RPMI7951 (cell line): ENCODE data around the gene GNLY. TPM values are rescaled to one million over a fixed set of nuclear protein-coding genes. Genes with fewer than 3 reads are reported as not detected.

ENCODE experiments used
- DNase-seq: peaks from one replicate; pipeline ENCODE4 v3.0.0-alpha.2; 2012; ENCODE audit warnings: low read depth
- total RNA-seq: library from RNA; depleted of rRNA; stranded (reverse); fragments of >200 nt; shearing (Covaris generic); gene quantifications from 2 replicates; pipeline ENCODE4 v1.2.3, GENCODE V29; 2014; rRNA removed

Gene GNLY
- total RNA-seq, 1 experiment from 2014 or later: not detected

- no peak for DNase-seq
Measured at GRCh38 chr2:85744055-85744454, 49.9 kb downstream of the GNLY start.

- no peak for DNase-seq
Measured at GRCh38 chr2:85744741-85745601, 50.8 kb downstream of the GNLY start.

GRCh38 chr2:85745619-85746018 is 51.5 kb downstream of the GNLY start:
- no peak for DNase-seq

DNA sequence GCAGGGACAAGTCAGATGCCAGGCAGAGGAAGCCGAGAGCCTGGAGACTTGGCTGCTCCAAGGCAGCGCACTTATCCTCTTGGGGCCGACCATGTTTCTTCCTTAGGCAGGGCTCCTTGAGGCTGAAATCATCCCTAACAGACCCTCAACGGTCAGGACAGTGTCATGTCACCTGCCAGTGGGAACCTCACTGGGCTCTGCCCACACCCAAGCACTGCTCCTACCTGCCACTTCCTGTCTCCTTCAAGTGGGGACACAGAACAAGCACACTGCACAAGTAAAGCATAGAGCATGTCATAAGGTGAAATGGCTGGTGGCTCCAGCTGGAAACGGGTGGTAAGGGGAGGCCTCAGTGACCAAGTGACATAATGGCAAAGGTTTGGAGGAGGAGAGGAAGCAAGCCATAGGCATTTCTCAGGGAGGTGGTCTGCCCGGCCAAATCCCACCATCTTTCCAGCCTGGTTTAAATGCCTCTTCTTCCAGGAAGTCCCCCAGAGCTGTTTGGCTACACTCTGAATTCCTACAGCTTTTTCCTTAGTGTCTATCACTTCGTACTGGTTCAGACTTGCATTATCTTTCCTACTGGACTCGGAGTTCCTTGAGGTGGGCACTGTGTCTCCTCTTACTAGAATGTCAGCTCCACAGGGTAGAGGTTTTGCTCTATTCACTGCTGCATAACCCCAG is 52.3 kb downstream of the GNLY start:
- DNase-seq: no peak

DNA sequence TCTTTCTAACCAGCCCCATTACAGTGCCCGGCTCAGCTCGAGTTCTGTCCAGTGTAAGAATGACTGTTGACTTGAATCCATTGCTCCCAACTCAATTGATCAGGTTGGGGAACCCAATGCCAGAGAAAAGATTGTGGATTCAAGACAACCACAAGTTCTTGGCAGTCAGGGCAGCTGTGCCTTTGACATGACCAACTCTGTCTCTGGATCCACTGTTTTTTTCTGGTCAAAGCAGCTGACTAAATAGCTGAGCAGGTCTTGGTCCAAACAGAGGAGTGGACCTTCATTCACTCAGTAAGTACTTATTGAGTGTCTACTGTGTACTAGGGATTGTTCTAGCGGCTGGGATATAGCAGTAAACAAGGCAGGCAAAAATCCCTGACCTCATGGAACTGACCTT is 53.3 kb downstream of the GNLY start:
- DNase-seq: no peak

- DNase-seq: no peak
Measured at GRCh38 chr2:85748039-85748734, 54.0 kb downstream of the GNLY start.

Other genes with a start within 250 kb of the GNLY start
- gene MAT2A, start 155.2 kb upstream of the GNLY start, total RNA-seq: 52.0 and 61.4 TPM in 2 replicates
- gene GGCX, start 132.9 kb upstream of the GNLY start, total RNA-seq: 52.4 and 59.3 TPM in 2 replicates
- gene VAMP8, start 116.8 kb upstream of the GNLY start, total RNA-seq: 25.0 and 27.6 TPM in 2 replicates
- 25.7 and 33.6 TPM in 2 replicates for gene VAMP5, start 109.9 kb upstream of the GNLY start, total RNA-seq
- gene RNF181, start 98.6 kb upstream of the GNLY start, total RNA-seq: 359 and 388 TPM in 2 replicates
- gene TMEM150A, start 91.7 kb upstream of the GNLY start, total RNA-seq: 5.5 and 6.2 TPM in 2 replicates
- gene C2orf68, start 82.3 kb upstream of the GNLY start, total RNA-seq: 20.0 and 27.9 TPM in 2 replicates
- 76.4 and 77.8 TPM in 2 replicates for gene USP39, start 78.2 kb upstream of the GNLY start, total RNA-seq
- gene SFTPB, start 26.2 kb upstream of the GNLY start, total RNA-seq: not detected in 2 replicates
- gene ATOH8, start 59.6 kb downstream of the GNLY start, total RNA-seq: 7.2 and 7.3 TPM in 2 replicates
- 83.2 and 98.5 TPM in 2 replicates for gene ST3GAL5, start 194.6 kb downstream of the GNLY start, total RNA-seq